HEK293T (cell line): Measurements from ENCODE around the gene FRMD5.

ENCODE experiments used
- BHLHE40 ChIP-seq: fragments of 450-650 bp; IDR thresholded peaks from 2 replicates; pipeline ENCODE4 v1.6.1; 2016; ENCODE audit warnings: mild to moderate bottlenecking, moderate library complexity, borderline replicate concordance
- ELF4 ChIP-seq: fragments of 450-650 bp; IDR thresholded peaks from 2 replicates; pipeline ENCODE4 v1.6.1; 2017; ENCODE audit warnings: antibody characterized with exemption
- FOXA1 ChIP-seq: fragments of 450-650 bp; IDR thresholded peaks from 2 replicates; pipeline ENCODE4 v1.6.1; 2016; ENCODE audit warnings: mild to moderate bottlenecking
- FOXK2 ChIP-seq: fragments of 450-650 bp; IDR thresholded peaks from 2 replicates; pipeline ENCODE4 v1.6.1; 2016; ENCODE audit warnings: mild to moderate bottlenecking
- HDGF ChIP-seq: fragments of 450-650 bp; IDR thresholded peaks from 2 replicates; pipeline ENCODE4 v1.6.1; 2017; ENCODE audit warnings: antibody characterized with exemption, borderline replicate concordance
- L3MBTL2 ChIP-seq: fragments of 450-650 bp; conservative IDR thresholded peaks from 2 replicates; pipeline ENCODE4 v1.6.1; 2016; ENCODE audit warnings: mild to moderate bottlenecking
- NFRKB ChIP-seq: fragments of 450-650 bp; IDR thresholded peaks from 2 replicates; pipeline ENCODE4 v1.6.1; 2016; ENCODE audit warnings: mild to moderate bottlenecking, moderate library complexity
- SP1 ChIP-seq: fragments of 450-650 bp; IDR thresholded peaks from 2 replicates; pipeline ENCODE4 v1.6.1; 2017
- SUZ12 ChIP-seq: fragments of 450-650 bp; IDR thresholded peaks from 2 replicates; pipeline ENCODE4 v1.6.1; 2016; ENCODE audit warnings: mild to moderate bottlenecking
- ZNF384 ChIP-seq: fragments of 450-650 bp; IDR thresholded peaks from 2 replicates; pipeline ENCODE4 v1.6.1; 2016
- TF ChIP-seq, protein P1 (sequence below): fragments of 450-650 bp; IDR thresholded peaks from 2 replicates; pipeline ENCODE4 v1.6.1; 2016

DNA sequence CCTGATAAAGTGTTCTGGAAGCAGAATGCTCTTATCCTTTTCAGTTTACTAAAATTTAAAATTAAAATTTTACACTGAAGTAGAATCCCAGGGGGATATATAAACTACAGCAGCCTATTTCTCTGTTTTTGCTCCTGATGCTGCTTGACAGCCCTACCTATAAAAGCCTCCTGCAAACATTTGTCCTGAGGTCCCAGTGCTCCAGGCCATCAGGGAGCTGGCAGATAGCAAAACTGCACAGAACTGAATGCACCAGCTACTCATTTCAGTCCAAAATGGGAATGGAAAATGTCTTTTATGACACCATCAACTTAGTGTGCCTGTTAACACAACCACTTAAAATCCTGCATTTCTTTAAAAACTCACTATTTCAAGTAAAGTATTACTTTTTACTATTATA is 50.1 kb downstream of the FRMD5 start:
- TF ChIP-seq HDGF (no peak), ZNF384 (no peak), FOXA1 (no peak), L3MBTL2 (no peak), BHLHE40 (no peak), NFRKB (no peak), FOXK2 (no peak), SP1 (no peak), SUZ12 (no peak), ELF4 (no peak)
- TF ChIP-seq, protein P1, sequence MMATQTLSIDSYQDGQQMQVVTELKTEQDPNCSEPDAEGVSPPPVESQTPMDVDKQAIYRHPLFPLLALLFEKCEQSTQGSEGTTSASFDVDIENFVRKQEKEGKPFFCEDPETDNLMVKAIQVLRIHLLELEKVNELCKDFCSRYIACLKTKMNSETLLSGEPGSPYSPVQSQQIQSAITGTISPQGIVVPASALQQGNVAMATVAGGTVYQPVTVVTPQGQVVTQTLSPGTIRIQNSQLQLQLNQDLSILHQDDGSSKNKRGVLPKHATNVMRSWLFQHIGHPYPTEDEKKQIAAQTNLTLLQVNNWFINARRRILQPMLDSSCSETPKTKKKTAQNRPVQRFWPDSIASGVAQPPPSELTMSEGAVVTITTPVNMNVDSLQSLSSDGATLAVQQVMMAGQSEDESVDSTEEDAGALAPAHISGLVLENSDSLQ = no peak
